Measurements from ENCODE around the gene TXNRD3.

GRCh38 chr3:126612479-126613205, 42.3 kb downstream of the TXNRD3 start:
- TF ChIP-seq CTCF (conservative IDR thresholded peaks at IDR 0.05) (no peak), EZH2 (IDR thresholded peaks at IDR 0.05; ENCODE audit: low read depth) (no peak)

Measured in PC-9 (cell line).